ENCODE data around the gene CEP55. TPM values are rescaled to one million over a fixed set of nuclear protein-coding genes. Genes with fewer than 3 reads are reported as not detected.

The CEP55 gene
- total and polyA plus RNA-seq, 7 donors: 0.10 to 0.29 (median 0.20) TPM; not detected in 3

DNA sequence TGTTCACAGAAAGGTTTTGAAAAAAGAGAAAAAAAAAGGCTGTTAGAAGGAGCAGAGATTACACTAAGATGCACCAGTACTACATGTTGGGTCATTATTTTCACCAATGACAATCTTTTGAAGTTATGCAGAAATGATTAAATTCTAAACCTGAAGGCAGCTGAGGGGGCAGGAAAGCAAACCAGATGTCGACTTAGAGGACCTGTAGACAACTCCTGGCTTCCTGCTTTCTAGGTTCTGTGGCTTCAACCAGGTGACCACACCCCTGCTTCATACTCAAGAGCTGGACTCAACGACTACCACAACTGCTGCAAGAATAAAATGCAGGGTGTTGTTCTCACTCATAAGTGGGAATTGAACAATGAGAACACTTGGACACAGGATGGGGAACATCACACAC, 44.3 kb upstream of the CEP55 start:
- H3K4me1 ChIP-seq: no peaks in the 10 kb centered on the region
- peaks cover 0 to 4% of the 10 kb centered on the region in 2 donors for H3K36me3 ChIP-seq (ENCODE audit: insufficient read depth in 1 of 2, low read depth in 1 of 2)
- no peak overlapping the region for H3K27ac ChIP-seq
- TF ChIP-seq, protein P1, sequence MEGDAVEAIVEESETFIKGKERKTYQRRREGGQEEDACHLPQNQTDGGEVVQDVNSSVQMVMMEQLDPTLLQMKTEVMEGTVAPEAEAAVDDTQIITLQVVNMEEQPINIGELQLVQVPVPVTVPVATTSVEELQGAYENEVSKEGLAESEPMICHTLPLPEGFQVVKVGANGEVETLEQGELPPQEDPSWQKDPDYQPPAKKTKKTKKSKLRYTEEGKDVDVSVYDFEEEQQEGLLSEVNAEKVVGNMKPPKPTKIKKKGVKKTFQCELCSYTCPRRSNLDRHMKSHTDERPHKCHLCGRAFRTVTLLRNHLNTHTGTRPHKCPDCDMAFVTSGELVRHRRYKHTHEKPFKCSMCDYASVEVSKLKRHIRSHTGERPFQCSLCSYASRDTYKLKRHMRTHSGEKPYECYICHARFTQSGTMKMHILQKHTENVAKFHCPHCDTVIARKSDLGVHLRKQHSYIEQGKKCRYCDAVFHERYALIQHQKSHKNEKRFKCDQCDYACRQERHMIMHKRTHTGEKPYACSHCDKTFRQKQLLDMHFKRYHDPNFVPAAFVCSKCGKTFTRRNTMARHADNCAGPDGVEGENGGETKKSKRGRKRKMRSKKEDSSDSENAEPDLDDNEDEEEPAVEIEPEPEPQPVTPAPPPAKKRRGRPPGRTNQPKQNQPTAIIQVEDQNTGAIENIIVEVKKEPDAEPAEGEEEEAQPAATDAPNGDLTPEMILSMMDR (IDR thresholded peaks at IDR 0.05): no peak
- no peaks in the 10 kb centered on the region for H3K9me3 ChIP-seq
- no peak overlapping the region for H3K4me3 ChIP-seq
- no peak for DNase-seq
- intact Hi-C loops (cut with DNase I): no loop called here
- ATAC-seq: no peak
- H3K27me3 ChIP-seq (ENCODE audit: insufficient read depth in 3 of 3, low read length in 2 of 3): no peaks in the 10 kb centered on the region
- 53 to 75% (median 69%) methylated on average over 2 of the region's 2 CpGs for WGBS, 3 donors

DNA sequence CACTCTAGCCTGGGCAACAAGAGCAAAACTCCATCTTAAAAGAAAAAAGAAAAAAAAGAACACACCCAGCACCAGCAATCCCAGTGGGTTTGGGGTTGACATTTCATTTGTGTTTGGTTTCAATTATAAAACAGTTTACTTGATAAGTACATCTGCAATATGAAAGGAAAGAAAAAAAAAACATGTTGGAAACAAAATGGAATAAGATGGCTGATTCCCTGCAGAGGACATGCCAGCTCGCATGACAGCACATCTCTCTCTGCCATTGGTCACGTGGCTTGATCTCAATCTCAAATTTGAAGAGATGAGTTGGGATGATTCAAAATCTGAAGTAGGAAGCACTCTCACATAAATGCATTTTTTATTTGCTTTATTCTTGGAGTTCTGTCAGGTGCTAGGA, 42.3 kb upstream of the CEP55 start:
- TF ChIP-seq, protein P1 (IDR thresholded peaks at IDR 0.05): no peak
- Histone ChIP-seq H3K27ac (no peak overlapping the region), H3K36me3 (ENCODE audit: insufficient read depth in 1 of 2, low read depth in 1 of 2) (peaks cover 0 to 4% of the 10 kb centered on the region in 2 donors), H3K27me3 (ENCODE audit: insufficient read depth in 3 of 3, low read length in 2 of 3) (no peaks in the 10 kb centered on the region), H3K4me3 (no peak overlapping the region), H3K4me1 (peaks cover 5% of the 10 kb centered on the region), H3K9me3 (no peaks in the 10 kb centered on the region)
- intact Hi-C loops (cut with DNase I): no loop called here
- WGBS, 3 donors: 93 to 96% (median 95%) methylated on average over 2 of the region's 2 CpGs
- DNase-seq (no peak), ATAC-seq (no peak)

DNA sequence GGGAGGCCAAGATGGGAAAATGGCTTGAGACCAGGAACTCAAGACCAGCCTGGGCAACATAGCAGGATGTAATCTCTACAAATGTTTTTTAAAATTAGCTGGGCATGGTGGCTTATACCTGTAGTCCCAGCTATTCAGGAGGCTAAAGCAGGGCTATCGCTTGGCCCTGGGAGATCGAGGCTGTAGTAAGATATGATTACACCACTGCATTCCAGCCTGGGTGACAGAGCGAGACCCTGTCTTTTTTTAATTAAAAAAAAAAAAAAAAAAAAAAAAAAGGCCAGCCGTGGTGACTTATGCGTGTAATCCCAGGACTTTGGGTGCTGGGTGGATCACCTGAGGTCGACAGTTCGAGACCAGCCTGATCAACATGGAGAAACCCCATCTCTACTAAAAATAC, 41.7 kb upstream of the CEP55 start:
- intact Hi-C loops (cut with DNase I): no loop called here
- WGBS, 3 donors: 84 to 92% (median 87%) methylated on average over 7 of the region's 7 CpGs
- ATAC-seq (no peak), DNase-seq (no peak)
- H3K4me3 ChIP-seq: no peak overlapping the region
- H3K9me3 ChIP-seq: no peaks in the 10 kb centered on the region
- TF ChIP-seq, protein P1 (IDR thresholded peaks at IDR 0.05): no peak
- H3K27ac ChIP-seq: no peak overlapping the region
- no peaks in the 10 kb centered on the region for H3K27me3 ChIP-seq (ENCODE audit: insufficient read depth in 3 of 3, low read length in 2 of 3)
- peaks cover 0 to 4% of the 10 kb centered on the region in 2 donors for H3K36me3 ChIP-seq (ENCODE audit: insufficient read depth in 1 of 2, low read depth in 1 of 2)
- H3K4me1 ChIP-seq: peaks cover 10% of the 10 kb centered on the region

DNA sequence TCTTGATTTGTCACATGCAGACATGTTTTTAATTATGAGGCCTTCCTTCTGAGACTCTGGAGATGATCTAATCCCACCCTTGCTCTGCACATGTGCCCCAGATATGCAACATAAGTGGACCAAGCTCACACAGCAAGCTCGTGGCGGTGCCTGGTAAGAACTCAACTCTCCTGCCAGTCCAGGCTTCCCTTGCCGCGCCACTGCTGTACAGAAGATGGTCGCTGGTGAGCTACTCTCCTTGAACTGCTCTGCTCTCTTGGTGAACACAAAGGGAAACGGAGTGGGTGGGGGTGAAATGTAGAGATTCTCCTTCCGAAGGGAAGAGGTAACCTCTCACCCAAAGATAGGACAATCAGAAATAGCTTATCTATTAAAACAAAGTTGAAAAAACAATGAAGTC, 39.9 kb upstream of the CEP55 start:
- peaks cover 10% of the 10 kb centered on the region for H3K4me1 ChIP-seq
- no peak for ATAC-seq
- H3K27ac ChIP-seq: no peak overlapping the region
- TF ChIP-seq, protein P1 (IDR thresholded peaks at IDR 0.05): no peak
- intact Hi-C loops (cut with DNase I): no loop called here
- 77 to 91% (median 82%) methylated on average over 7 of the region's 7 CpGs for WGBS, 3 donors
- H3K9me3 ChIP-seq: no peaks in the 10 kb centered on the region
- H3K36me3 ChIP-seq (ENCODE audit: insufficient read depth in 1 of 2, low read depth in 1 of 2): peaks cover 0 to under 1% of the 10 kb centered on the region in 2 donors
- H3K4me3 ChIP-seq: no peak overlapping the region
- no peak for DNase-seq
- H3K27me3 ChIP-seq (ENCODE audit: insufficient read depth in 3 of 3, low read length in 2 of 3): no peaks in the 10 kb centered on the region

DNA sequence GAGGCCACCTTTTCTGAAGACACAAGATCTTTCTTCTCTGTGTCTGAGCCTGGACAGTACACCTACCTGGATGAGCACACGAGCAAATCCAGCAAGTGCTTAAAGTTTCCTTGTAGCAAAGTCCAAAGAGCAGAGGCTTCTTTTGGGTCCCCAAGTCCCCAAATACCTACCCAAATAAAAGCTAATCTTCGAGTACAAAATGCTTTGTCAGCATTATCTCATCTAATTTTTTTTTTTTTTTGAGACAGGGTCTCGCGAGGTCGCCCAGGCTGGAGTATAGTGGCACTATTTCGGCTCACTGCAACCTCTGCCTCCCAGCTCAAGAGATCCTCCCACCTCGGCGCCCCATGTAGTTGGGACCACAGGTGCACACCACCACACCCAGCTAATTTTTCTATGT, 38.9 kb upstream of the CEP55 start:
- TF ChIP-seq, protein P1 (IDR thresholded peaks at IDR 0.05): no peak
- ATAC-seq (no peak), DNase-seq (no peak)
- no peak overlapping the region for H3K27ac ChIP-seq
- peaks cover 10% of the 10 kb centered on the region for H3K4me1 ChIP-seq
- H3K9me3 ChIP-seq: no peaks in the 10 kb centered on the region
- no peaks in the 10 kb centered on the region for H3K36me3 ChIP-seq (ENCODE audit: insufficient read depth in 1 of 2, low read depth in 1 of 2)
- H3K4me3 ChIP-seq: no peak overlapping the region
- intact Hi-C loops (cut with DNase I): no loop called here
- WGBS, 3 donors: 84 to 90% (median 84%) methylated on average over 8 of the region's 8 CpGs
- no peaks in the 10 kb centered on the region for H3K27me3 ChIP-seq (ENCODE audit: insufficient read depth in 3 of 3, low read length in 2 of 3)

All from psoas muscle (tissue), 8 donors.